C1 segment of cervical spinal cord (tissue), 14 donors: ENCODE measurements around the gene AQP12A.

Source experiments
- DNase-seq, 14 donors: peaks; one replicate each; lab custom pipeline; 2025; lab: John Stamatoyannopoulos, UW

AQP12A gene

GRCh38 chr2:240722376-240722775, 30.7 kb downstream of the AQP12A start:
- no peak for DNase-seq

DNA sequence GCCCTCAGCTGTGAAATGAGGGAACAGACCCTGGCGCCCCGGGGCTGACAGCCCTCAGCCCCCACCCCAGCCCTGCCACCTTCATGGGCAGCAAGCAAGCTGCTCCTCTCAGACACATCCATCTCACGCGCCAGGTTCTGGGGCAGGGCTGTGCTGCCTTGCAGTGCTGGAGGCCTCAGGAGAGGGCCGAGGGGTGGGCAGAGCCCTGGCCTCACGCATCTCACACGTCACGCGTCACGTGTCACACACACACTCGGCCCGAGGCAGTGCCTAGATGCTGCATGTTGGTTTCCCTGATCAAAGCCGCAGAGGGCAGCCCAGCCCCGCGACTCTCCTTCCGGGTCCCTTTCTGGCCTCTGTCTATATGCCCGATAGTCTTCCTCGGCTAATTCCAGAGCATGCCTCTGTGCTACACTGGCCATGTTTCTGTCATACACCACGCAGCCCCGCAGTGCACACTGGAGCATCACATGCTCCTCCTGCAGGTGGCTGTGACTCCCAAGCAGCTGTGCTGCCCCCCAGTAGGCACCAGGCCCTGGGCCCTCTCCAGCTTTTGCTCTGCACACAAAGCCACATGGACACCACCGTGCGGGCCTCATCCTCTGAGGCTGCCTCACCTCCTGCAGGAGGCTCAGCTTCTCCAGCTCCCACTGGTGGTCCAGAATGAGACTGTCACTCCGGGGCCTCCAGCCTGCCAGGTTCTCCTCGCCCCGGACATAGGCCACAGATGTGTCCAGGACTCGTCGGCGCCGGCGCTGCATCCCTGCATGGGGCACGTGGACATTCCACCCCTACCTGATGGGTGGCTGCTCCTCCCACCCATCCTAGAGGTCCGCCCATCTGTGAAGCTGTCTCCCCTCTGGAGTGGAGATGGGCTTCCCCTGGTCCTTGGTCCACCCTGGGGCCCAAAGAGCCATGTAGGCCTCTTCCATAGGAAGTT, 31.4 kb downstream of the AQP12A start:
- no peak for DNase-seq

DNA sequence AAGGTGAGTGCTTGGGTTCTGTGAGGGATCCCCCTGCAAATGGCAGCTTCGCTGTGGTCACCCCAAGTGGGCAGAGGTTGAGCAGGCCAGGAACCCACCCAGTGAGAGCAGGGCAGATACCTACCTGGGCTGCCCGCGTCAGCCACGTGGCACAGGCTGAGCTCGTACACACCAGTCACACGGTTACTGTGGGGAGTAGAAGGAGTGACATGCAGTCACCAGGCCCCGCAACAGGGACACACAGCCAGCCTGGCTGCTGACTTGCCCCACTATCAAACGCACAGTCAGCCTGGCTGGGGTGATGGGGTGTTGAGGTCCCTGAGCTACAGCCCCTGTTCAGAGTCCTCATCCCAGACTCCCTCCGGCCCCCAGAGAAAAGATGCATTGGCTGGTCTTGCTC, 32.2 kb downstream of the AQP12A start:
- no peak for DNase-seq

DNA sequence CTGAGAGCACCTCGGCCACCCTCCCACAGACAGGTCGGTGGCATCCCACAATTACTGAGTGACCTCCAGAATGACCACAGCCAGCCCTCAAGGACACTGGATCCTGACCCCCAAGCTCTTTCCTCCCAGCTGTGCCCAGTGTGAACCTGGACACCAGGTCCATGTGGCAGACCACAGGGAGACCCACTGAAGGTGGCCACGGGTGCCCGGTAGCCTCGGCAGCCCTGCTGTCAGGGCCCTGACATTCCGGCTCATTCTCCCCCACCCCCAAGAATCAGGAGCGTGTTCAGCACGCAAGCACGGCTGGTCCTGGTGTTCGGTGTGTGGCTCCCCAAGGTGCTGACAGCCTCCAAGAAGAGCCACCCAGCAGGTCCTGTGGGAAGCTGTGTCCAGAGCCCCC, 32.8 kb downstream of the AQP12A start:
- no peak for DNase-seq

DNA sequence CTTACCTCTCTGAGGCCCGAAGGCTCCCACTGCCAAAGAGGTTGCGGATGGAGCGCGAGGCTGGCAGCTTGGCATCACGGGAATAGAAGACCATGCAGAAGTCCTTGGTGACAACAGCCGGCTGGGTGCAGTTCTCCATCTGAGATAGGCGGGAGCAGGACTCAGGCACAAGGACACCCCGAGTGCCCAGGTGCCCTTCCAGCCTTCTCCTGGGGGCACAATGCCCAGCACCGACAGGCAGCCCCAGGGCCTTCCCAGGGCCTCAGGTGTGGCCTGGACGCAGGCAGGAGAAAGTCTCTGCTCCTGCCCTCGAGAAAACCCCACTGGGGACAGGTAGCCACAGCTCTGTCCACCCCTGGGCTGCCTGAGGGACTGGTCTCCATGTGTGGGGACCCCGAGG, 33.6 kb downstream of the AQP12A start:
- DNase-seq: no peak

DNA sequence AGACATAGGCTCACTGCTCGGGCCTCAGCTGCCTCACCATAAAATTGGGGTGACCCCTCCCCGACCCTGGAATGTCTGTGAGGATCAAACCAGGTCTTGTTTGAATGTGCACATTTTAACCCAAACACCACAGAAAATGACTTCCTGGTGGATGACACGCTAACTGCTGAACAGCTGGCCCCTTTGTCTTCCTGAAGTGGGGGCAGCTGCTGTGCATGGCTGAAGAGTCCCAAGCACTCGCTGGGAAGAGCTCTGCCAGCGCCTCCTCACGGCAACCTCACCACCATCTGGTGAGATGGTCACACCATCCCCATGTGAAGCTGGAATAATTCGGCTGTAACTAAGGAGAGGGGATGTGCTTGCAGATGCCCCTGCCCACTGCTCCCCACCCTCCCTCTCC, 34.0 kb downstream of the AQP12A start:
- DNase-seq: no peak

DNA sequence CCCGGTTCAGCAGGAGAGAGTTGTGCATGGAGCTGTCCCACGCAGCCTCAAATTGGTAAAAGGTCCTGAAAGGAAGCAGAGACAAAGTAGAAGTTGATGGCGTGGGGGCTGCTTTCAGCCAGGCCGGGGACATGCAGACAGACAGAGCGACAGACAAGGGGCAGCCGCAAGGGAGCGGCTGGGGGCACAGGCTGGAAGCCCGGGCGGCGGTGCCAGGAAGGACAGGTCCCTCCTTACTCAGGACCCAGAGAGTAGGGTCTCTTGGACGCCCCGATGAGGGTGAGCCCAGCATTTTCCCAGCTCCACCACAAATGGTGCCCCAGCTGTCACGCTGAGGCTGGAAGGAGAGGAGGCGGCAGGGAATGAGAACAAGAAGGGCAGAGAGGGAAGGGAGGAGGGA, 35.2 kb downstream of the AQP12A start:
- DNase-seq: no peak

GRCh38 chr2:240727439-240727838, 35.8 kb downstream of the AQP12A start:
- no peak for DNase-seq

GRCh38 chr2:240727913-240728312, 36.2 kb downstream of the AQP12A start:
- no peak for DNase-seq

- no peak for DNase-seq
These were observed 36.7 kb downstream of the AQP12A start for GRCh38 chr2:240728361-240728760.

- DNase-seq: no peak
These were observed 37.2 kb downstream of the AQP12A start for GRCh38 chr2:240728827-240729226.

DNA sequence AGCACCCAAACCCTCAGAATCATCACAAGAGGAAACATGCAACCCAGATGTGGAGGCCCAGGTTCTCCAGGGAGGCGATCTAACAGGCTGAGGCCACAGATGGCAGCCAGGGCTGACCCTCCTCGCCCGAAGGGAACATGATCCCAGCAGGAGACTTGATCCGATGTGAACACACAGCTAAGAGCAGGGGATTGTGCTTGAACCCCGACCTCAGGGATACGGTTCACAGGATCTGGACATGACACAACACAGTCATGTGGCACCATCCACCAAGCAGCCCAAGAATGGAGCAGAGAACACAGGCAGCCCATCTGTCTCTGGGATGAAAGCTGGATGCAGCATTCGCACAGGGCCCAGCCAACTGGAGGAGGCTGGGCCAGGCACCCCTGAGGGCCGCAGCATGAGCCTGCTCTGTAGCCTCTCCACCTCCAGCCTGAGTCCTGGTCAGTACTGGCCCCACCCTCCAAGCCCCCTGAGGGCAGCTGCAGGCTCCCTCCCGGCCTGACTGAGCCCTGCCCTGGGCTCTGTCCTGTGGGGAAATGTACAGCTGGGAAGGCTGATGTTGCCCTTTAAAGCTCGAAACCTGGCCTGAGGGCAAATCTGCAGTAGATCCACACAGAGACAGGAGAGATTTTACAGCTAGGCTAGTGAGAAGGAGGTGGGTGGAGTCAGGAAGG, 39.0 kb downstream of the AQP12A start:
- DNase-seq: peak in 1 of 14 donors; percentile 17

DNA sequence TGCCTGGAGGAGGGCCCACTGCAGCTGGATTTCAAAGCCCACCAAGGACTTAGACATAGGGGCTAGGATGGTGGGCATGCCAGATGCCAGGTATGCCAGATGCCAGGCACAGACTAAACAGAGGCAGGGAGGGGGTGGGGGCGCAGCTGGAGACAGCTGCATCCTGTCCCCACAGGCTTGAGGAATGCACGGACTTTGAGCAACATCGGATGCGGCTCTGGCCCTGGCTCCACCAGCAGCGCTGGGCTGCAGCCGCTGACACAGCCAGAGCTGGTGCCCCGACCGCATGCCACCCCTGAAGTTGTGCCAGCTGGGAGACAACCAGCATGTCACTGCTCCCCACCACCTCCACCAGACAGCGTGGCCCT, 39.5 kb downstream of the AQP12A start:
- no peak for DNase-seq

DNA sequence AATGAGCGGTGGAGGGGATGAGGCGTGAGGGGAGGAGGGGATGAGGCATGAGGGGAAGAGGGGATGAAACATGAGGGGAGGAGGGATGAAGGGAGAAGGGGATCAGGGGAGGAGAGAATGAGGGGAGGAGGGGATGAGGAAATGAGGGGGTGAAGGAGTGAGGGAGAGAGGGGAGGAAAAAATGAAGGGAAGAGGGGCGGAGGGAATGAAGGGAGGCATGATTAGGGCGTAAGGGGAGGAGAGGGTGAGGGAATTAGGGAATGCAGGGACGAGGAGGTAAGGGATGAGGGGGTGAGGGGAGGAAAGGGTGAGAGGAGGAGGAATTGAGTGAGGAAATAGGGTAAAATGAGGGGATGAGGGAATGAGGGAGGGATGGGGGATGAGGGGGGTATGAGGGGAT, 40.5 kb downstream of the AQP12A start:
- no peak for DNase-seq

GRCh38 chr2:240732911-240733622, 41.4 kb downstream of the AQP12A start:
- no peak for DNase-seq

GRCh38 chr2:240733803-240734495, 42.3 kb downstream of the AQP12A start:
- DNase-seq: peak in 1 of 14 donors; percentile 12

DNA sequence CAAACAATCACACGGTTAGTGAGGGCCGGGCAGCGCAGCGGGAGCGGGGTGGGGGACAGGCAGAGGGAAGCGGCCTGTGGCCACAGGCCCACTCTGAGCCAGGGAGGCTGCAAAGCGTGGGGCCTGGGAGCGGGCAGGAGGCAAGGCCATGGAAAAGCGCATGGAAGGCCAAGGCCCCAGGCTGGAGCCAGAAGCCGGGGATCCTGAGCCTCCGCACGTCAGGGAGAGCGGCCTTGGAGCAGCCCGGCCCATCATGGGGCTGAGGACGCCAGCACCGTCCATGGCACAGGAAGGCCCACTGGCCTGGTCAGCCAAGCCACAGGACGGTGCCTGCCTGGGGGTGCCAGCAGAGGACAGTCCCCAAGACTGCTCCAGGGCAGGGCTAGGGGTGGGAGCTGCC, 43.1 kb downstream of the AQP12A start:
- no peak for DNase-seq

DNA sequence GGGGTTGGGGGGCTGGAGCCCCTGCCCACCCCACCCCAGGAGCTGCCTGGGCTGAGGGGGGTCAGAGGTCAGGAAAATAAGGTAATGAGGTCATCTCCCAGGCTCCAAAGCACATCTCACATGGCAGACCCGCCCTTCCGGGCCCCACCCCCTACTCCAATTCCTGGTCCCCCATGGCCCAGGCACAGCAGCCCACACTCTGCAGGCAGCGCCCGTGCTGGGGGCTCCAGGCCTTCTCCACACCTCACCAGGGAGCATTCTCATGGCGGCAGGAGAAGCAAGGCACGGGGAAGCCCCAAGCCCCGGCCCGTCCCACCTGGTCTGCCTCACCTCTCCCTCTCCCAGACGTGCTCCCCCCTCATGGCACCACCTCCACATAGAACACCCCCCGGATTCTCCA, 43.8 kb downstream of the AQP12A start:
- DNase-seq: no peak

DNA sequence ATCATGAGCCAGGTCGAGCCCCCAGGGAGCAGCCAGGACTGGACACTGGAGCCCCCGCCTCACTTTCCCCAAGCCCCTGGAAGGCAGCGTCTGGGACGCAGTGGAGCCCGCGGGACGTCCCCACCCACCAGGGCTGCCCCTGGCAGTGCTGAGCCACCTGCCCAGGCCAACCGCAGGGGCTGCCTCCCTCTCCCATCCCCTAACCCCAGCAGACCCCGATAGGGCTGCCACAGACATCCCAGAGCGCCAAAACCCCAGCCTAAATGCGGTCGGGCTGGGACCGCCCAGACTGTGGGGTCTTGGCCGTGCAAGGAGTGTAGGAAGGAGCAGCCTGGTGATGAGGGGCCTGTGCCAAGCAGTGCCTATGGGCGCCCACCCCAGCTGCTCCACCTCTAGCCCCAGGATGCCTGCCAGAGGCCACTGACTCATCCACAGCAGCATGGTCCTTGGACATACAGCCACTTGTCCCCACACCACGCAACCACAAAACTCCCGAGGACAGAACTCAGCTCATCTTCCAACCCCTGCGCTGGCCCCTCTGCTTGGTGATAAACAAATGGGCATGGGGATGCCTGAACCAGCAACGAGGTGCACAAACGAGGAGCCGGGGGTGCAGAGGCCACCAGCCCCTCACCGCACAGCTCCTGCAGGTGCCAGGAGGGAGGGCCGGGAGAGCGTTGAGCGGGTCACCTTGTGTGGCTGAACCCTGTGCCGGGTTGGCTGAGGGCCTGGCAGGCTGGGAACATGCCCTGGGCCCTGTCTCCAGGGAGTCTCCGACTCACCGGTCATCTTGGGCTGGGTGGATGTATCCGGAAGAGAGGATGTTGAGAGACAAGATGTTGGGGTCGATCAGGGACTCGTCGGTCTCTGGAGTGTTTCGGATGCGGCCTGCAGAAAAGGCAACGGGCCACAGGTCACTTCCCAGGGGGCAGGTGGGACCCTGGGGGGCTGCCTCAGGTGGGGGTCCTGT, 44.9 kb downstream of the AQP12A start:
- DNase-seq: no peak

GRCh38 chr2:240737512-240737911, 45.8 kb downstream of the AQP12A start:
- no peak for DNase-seq

DNA sequence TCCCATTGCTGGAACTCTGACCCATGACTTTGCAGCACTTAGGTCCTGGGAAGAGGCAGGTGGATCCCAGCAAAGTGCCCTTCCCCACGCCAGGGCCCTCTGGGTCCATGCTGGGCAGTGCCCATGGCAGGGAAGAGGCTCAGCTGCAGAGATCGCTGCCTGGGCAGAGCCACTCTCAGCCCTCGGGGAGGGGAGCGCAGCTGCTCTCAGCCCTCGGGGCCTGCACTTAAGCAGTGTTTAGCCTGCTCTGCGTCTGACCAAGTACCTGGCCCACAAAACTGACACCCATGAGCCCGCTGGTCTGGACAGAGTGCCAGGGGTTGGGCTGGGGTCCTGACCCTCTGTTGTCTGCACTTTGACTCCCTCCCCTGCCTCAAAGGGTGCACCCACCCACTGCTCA, 46.3 kb downstream of the AQP12A start:
- DNase-seq: no peak
